Liver (tissue), 3 donors: ENCODE measurements around the gene NIBAN1.

ENCODE experiments used
- FOXA1 ChIP-seq: IDR thresholded peaks from 2 replicates; pipeline ENCODE4 v1.6.1; 2016; ENCODE audit warnings: antibody characterized with exemption
- GABPA ChIP-seq, 2 donors: IDR thresholded peaks in 1 of 2; conservative IDR thresholded peaks in 1 of 2; 2 replicates each; pipeline ENCODE4 v1.6.1; 2016; ENCODE audit warnings: antibody characterized with exemption in 2 of 2, mild to moderate bottlenecking in 1 of 2, moderate library complexity in 1 of 2
- JUND ChIP-seq, 2 donors: IDR thresholded peaks; 2 replicates each; pipeline ENCODE4 v1.6.1; 2016; ENCODE audit warnings: antibody characterized with exemption in 2 of 2
- SP1 ChIP-seq: IDR thresholded peaks from 2 replicates; pipeline ENCODE4 v1.6.1; 2018; ENCODE audit warnings: antibody characterized with exemption, mild to moderate bottlenecking
- TAF1 ChIP-seq: conservative IDR thresholded peaks from 2 replicates; pipeline ENCODE4 v1.6.1; 2016; ENCODE audit warnings: antibody characterized with exemption, mild to moderate bottlenecking
- ZBTB33 ChIP-seq: IDR thresholded peaks from 2 replicates; pipeline ENCODE4 v1.6.1; 2016; ENCODE audit warnings: antibody characterized with exemption
- TF ChIP-seq, protein P1 (sequence below): fragments of 150-350 bp; IDR thresholded peaks from 2 replicates; pipeline ENCODE4 v1.5.1; 2017; ENCODE audit warnings: improper control_type of control experiment, low read depth, low read length; ENCODE audit not compliant: missing input control
- TF ChIP-seq, protein P2 (sequence below): IDR thresholded peaks from 2 replicates; pipeline ENCODE4 v1.6.1; 2016; ENCODE audit warnings: antibody characterized with exemption, mild to moderate bottlenecking
- donor health status: healthy.
- donor health status: healthy.

- TF ChIP-seq FOXA1 (no peak), SP1 (no peak), JUND (IDR thresholded peaks at IDR 0.05) (no peak), GABPA (IDR thresholded peaks at IDR 0.05 in 1 of 2, conservative IDR thresholded peaks at IDR 0.05 in 1 of 2) (no peak), ZBTB33 (no peak), TAF1 (no peak)
- TF ChIP-seq, protein P1, sequence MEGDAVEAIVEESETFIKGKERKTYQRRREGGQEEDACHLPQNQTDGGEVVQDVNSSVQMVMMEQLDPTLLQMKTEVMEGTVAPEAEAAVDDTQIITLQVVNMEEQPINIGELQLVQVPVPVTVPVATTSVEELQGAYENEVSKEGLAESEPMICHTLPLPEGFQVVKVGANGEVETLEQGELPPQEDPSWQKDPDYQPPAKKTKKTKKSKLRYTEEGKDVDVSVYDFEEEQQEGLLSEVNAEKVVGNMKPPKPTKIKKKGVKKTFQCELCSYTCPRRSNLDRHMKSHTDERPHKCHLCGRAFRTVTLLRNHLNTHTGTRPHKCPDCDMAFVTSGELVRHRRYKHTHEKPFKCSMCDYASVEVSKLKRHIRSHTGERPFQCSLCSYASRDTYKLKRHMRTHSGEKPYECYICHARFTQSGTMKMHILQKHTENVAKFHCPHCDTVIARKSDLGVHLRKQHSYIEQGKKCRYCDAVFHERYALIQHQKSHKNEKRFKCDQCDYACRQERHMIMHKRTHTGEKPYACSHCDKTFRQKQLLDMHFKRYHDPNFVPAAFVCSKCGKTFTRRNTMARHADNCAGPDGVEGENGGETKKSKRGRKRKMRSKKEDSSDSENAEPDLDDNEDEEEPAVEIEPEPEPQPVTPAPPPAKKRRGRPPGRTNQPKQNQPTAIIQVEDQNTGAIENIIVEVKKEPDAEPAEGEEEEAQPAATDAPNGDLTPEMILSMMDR = no peak
- TF ChIP-seq, protein P2, sequence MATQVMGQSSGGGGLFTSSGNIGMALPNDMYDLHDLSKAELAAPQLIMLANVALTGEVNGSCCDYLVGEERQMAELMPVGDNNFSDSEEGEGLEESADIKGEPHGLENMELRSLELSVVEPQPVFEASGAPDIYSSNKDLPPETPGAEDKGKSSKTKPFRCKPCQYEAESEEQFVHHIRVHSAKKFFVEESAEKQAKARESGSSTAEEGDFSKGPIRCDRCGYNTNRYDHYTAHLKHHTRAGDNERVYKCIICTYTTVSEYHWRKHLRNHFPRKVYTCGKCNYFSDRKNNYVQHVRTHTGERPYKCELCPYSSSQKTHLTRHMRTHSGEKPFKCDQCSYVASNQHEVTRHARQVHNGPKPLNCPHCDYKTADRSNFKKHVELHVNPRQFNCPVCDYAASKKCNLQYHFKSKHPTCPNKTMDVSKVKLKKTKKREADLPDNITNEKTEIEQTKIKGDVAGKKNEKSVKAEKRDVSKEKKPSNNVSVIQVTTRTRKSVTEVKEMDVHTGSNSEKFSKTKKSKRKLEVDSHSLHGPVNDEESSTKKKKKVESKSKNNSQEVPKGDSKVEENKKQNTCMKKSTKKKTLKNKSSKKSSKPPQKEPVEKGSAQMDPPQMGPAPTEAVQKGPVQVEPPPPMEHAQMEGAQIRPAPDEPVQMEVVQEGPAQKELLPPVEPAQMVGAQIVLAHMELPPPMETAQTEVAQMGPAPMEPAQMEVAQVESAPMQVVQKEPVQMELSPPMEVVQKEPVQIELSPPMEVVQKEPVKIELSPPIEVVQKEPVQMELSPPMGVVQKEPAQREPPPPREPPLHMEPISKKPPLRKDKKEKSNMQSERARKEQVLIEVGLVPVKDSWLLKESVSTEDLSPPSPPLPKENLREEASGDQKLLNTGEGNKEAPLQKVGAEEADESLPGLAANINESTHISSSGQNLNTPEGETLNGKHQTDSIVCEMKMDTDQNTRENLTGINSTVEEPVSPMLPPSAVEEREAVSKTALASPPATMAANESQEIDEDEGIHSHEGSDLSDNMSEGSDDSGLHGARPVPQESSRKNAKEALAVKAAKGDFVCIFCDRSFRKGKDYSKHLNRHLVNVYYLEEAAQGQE = no peak
Measured at GRCh38 chr1:185014941-185015340, 40.6 kb upstream of the NIBAN1 start.
